ENCODE data around the gene FBXO31. TPM values are rescaled to one million over a fixed set of nuclear protein-coding genes. Genes with fewer than 3 reads are reported as not detected.

Gene FBXO31
- total and polyA plus RNA-seq, 2 of the 13 experiments (the other 11 are each of a cell fraction or from before 2014, with no cell fraction given), result 92.4 to 101 TPM

- TF ChIP-seq, protein P1, sequence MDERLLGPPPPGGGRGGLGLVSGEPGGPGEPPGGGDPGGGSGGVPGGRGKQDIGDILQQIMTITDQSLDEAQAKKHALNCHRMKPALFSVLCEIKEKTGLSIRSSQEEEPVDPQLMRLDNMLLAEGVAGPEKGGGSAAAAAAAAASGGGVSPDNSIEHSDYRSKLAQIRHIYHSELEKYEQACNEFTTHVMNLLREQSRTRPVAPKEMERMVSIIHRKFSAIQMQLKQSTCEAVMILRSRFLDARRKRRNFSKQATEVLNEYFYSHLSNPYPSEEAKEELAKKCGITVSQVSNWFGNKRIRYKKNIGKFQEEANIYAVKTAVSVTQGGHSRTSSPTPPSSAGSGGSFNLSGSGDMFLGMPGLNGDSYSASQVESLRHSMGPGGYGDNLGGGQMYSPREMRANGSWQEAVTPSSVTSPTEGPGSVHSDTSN (CRISPR knock-in tag; IDR thresholded peaks at IDR 0.05), result peak; percentile 70
- peak; percentile 18; the same call in 1 of the 2 replicates for TF ChIP-seq ZKSCAN1 (IDR thresholded peaks at IDR 0.05; ENCODE audit: low read length)
- TF ChIP-seq ZNF33B (CRISPR knock-in tag; IDR thresholded peaks at IDR 0.05), result peak; percentile 92
- no peak for TF ChIP-seq ZNF260 (CRISPR knock-in tag; IDR thresholded peaks at IDR 0.05; ENCODE audit: borderline replicate concordance, low read depth)
- TF ChIP-seq RAD51 (IDR thresholded peaks at IDR 0.05; ENCODE audit: borderline replicate concordance), result no peak
- TF ChIP-seq HNF4G (IDR thresholded peaks at IDR 0.05; ENCODE audit: borderline replicate concordance, low read depth, low read length), result peak; percentile 27; the same call in 1 of the 2 replicates
- peak; percentile 51; the same call in 1 of the 2 replicates for TF ChIP-seq HNF4G (CRISPR knock-in tag; IDR thresholded peaks at IDR 0.05; ENCODE audit: borderline replicate concordance, low read depth)
- TF ChIP-seq, protein P2, sequence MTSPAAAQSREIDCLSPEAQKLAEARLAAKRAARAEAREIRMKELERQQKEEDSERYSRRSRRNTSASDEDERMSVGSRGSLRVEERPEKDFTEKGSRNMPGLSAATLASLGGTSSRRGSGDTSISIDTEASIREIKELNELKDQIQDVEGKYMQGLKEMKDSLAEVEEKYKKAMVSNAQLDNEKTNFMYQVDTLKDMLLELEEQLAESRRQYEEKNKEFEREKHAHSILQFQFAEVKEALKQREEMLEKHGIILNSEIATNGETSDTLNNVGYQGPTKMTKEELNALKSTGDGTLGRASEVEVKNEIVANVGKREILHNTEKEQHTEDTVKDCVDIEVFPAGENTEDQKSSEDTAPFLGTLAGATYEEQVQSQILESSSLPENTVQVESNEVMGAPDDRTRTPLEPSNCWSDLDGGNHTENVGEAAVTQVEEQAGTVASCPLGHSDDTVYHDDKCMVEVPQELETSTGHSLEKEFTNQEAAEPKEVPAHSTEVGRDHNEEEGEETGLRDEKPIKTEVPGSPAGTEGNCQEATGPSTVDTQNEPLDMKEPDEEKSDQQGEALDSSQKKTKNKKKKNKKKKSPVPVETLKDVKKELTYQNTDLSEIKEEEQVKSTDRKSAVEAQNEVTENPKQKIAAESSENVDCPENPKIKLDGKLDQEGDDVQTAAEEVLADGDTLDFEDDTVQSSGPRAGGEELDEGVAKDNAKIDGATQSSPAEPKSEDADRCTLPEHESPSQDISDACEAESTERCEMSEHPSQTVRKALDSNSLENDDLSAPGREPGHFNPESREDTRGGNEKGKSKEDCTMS (CRISPR knock-in tag; conservative IDR thresholded peaks at IDR 0.05), result no peak
- peak; percentile 98 for TF ChIP-seq TGIF2 (CRISPR knock-in tag; IDR thresholded peaks at IDR 0.05)
- TF ChIP-seq, protein P3, sequence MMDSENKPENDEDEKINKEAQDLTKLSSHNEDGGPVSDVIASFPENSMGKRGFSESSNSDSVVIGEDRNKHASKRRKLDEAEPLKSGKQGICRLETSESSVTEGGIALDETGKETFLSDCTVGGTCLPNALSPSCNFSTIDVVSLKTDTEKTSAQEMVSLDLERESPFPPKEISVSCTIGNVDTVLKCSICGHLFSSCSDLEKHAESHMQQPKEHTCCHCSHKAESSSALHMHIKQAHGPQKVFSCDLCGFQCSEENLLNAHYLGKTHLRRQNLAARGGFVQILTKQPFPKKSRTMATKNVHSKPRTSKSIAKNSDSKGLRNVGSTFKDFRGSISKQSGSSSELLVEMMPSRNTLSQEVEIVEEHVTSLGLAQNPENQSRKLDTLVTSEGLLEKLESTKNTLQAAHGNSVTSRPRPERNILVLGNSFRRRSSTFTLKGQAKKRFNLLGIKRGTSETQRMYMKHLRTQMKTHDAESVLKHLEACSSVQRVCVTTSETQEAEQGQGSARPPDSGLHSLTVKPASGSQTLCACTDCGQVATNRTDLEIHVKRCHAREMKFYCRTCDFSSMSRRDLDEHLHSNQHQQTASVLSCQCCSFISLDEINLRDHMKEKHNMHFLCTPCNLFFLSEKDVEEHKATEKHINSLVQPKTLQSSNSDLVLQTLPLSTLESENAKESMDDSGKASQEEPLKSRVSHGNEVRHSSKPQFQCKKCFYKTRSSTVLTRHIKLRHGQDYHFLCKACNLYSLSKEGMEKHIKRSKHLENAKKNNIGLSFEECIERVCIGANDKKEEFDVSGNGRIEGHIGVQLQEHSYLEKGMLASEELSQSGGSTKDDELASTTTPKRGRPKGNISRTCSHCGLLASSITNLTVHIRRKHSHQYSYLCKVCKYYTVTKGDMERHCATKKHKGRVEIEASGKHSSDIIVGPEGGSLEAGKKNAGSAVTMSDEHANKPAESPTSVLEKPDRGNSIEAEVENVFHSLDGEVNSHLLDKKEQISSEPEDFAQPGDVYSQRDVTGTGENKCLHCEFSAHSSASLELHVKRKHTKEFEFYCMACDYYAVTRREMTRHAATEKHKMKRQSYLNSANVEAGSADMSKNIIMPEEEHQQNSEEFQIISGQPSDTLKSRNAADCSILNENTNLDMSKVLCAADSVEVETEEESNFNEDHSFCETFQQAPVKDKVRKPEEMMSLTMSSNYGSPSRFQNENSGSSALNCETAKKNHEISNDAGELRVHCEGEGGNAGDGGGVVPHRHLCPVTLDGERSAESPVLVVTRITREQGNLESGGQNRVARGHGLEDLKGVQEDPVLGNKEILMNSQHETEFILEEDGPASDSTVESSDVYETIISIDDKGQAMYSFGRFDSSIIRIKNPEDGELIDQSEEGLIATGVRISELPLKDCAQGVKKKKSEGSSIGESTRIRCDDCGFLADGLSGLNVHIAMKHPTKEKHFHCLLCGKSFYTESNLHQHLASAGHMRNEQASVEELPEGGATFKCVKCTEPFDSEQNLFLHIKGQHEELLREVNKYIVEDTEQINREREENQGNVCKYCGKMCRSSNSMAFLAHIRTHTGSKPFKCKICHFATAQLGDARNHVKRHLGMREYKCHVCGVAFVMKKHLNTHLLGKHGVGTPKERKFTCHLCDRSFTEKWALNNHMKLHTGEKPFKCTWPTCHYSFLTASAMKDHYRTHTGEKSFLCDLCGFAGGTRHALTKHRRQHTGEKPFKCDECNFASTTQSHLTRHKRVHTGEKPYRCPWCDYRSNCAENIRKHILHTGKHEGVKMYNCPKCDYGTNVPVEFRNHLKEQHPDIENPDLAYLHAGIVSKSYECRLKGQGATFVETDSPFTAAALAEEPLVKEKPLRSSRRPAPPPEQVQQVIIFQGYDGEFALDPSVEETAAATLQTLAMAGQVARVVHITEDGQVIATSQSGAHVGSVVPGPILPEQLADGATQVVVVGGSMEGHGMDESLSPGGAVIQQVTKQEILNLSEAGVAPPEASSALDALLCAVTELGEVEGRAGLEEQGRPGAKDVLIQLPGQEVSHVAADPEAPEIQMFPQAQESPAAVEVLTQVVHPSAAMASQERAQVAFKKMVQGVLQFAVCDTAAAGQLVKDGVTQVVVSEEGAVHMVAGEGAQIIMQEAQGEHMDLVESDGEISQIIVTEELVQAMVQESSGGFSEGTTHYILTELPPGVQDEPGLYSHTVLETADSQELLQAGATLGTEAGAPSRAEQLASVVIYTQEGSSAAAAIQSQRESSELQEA (CRISPR knock-in tag; IDR thresholded peaks at IDR 0.05; ENCODE audit: not compliant biosample characterization), result peak; percentile 49
- TF ChIP-seq ELF4 (CRISPR knock-in tag; IDR thresholded peaks at IDR 0.05; ENCODE audit: borderline replicate concordance), result peak; percentile 97
Observed at GRCh38 chr16:87391950-87392820, 8.6 kb upstream of the FBXO31 start, which contains the start of gene MAP1LC3B (continued).

Measured in HepG2 (cell line).